Sigmoid colon (tissue), 7 donors: Measurements from ENCODE around the gene NTRK3. TPM values are rescaled to one million over a fixed set of nuclear protein-coding genes. Genes with fewer than 3 reads are reported as not detected.

Experiments
- DNase-seq: peaks from one replicate; pipeline ENCODE4 v3.0.0-alpha.2; 2019
- H3K27ac ChIP-seq, 4 donors: fragments of 200-600 bp; sonication (generic); one replicate each; pipeline ENCODE4 v1.5.1; 2016 to 2019; ENCODE audit warnings: mild to moderate bottlenecking in 1 of 4
- H3K27me3 ChIP-seq, 3 donors: fragments of 200-600 bp; sonication (generic); one replicate each; pipeline ENCODE4 v1.5.1; 2019; ENCODE audit warnings: mild to moderate bottlenecking in 1 of 3
- H3K36me3 ChIP-seq, 4 donors: fragments of 200-600 bp; sonication (generic); one replicate each; pipeline ENCODE4 v1.5.1; 2016 to 2019
- H3K4me1 ChIP-seq, 4 donors: fragments of 200-600 bp; sonication (generic); one replicate each; pipeline ENCODE4 v1.5.1; 2017 to 2019
- H3K4me3 ChIP-seq, 4 donors: fragments of 200-600 bp; sonication (generic); one replicate each; pipeline ENCODE4 v1.5.1; 2017 to 2019; ENCODE audit warnings: mild to moderate bottlenecking in 2 of 4, moderate library complexity in 1 of 4
- H3K9me3 ChIP-seq, 4 donors: fragments of 200-600 bp in 3 of 4; sonication (generic) in 3 of 4; one replicate each; pipeline versions ENCODE4 v1.5.1 to v1.6.1; 2013 to 2019
- EP300 ChIP-seq, 4 donors: sonication (generic); formaldehyde crosslinking; IDR thresholded peaks; one replicate each; pipeline ENCODE4 v1.6.1; 2017; ENCODE audit warnings: antibody characterized with exemption in 4 of 4
- POLR2A ChIP-seq, 2 donors: fragments of 450-650 bp; IDR thresholded peaks; one replicate each; pipeline ENCODE4 v1.6.1; 2016; ENCODE audit warnings: antibody characterized with exemption in 2 of 2, mild to moderate bottlenecking in 2 of 2, moderate library complexity in 2 of 2
- POLR2AphosphoS5 ChIP-seq, 4 donors: sonication (generic); formaldehyde crosslinking; IDR thresholded peaks; one replicate each; pipeline ENCODE4 v1.6.1; 2017; ENCODE audit warnings: antibody characterized with exemption in 4 of 4
- WGBS, 2 donors: extraction: QIAGEN DNeasy Blood & Tissue Kit; methylation state at CpG; one replicate each; pipeline ENCODE4 v1.1.7; 2013; 5-methylcytosine and 5-hydroxymethylcytosine counted together
- intact Hi-C: fragments of 100-400 bp; cut with DNase I; formaldehyde crosslinking; loops from one replicate; pipeline ENCODE4 v1.15.1; 2023
- polyA plus RNA-seq, 3 donors: library from polyadenylated mRNA; stranded (reverse); fragments of 200-250 nt; gene quantifications; one replicate each; pipeline ENCODE4 v1.2.3, GENCODE V29; 2013
- total RNA-seq, 4 donors: library from RNA; depleted of rRNA; stranded (reverse); fragments of >200 nt; gene quantifications; one replicate each; pipeline ENCODE4 v1.1.0, GENCODE V29; 2016
- TF ChIP-seq, protein P1 (sequence below), 4 experiments: fragments of 450-650 bp in 3 of 4; fragments of 200-600 bp in 1 of 4; IDR thresholded peaks; one replicate each; pipeline ENCODE4 v1.5.1; 2016 to 2019; ENCODE audit warnings: antibody characterized with exemption in 4 of 4, mild to moderate bottlenecking in 3 of 4, moderate library complexity in 2 of 4
- donor health status: healthy with polysubstance abuse.
- donor health status: Bipolar disorder and iron deficiency.
- donor health status: healthy.

The NTRK3 gene
- total and polyA plus RNA-seq, 7 donors = 1.1 to 13.0 (median 3.6) TPM; not detected in 2

GRCh38 chr15:88023914-88024313, 232.6 kb downstream of the NTRK3 start:
- WGBS, 2 donors = 83 to 93% methylated on average over 5 of the region's 5 CpGs
- no peak for TF ChIP-seq EP300 (IDR thresholded peaks at IDR 0.05)
- no peak for TF ChIP-seq POLR2AphosphoS5 (IDR thresholded peaks at IDR 0.05)
- no peak for TF ChIP-seq POLR2A (IDR thresholded peaks at IDR 0.05)
- TF ChIP-seq, protein P1, sequence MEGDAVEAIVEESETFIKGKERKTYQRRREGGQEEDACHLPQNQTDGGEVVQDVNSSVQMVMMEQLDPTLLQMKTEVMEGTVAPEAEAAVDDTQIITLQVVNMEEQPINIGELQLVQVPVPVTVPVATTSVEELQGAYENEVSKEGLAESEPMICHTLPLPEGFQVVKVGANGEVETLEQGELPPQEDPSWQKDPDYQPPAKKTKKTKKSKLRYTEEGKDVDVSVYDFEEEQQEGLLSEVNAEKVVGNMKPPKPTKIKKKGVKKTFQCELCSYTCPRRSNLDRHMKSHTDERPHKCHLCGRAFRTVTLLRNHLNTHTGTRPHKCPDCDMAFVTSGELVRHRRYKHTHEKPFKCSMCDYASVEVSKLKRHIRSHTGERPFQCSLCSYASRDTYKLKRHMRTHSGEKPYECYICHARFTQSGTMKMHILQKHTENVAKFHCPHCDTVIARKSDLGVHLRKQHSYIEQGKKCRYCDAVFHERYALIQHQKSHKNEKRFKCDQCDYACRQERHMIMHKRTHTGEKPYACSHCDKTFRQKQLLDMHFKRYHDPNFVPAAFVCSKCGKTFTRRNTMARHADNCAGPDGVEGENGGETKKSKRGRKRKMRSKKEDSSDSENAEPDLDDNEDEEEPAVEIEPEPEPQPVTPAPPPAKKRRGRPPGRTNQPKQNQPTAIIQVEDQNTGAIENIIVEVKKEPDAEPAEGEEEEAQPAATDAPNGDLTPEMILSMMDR (IDR thresholded peaks at IDR 0.05) = no peak
- Histone ChIP-seq H3K4me1 (no peaks in the 10 kb centered on the region), H3K27me3 (no peaks in the 10 kb centered on the region), H3K9me3 (no peaks in the 10 kb centered on the region), H3K36me3 (no peaks in the 10 kb centered on the region), H3K27ac (no peak overlapping the region), H3K4me3 (no peak overlapping the region)
- intact Hi-C loops = no loop called here
- no peak for DNase-seq

- H3K9me3 ChIP-seq = no peaks in the 10 kb centered on the region
- H3K36me3 ChIP-seq = no peaks in the 10 kb centered on the region
- no peaks in the 10 kb centered on the region for H3K27me3 ChIP-seq
- no peak for DNase-seq
- 39 to 64% methylated on average over 2 of the region's 2 CpGs for WGBS, 2 donors
- intact Hi-C loops = no loop called here
- TF ChIP-seq, protein P1 (IDR thresholded peaks at IDR 0.05) = no peak
- TF ChIP-seq POLR2A (IDR thresholded peaks at IDR 0.05) (no peak), POLR2AphosphoS5 (IDR thresholded peaks at IDR 0.05) (no peak), EP300 (IDR thresholded peaks at IDR 0.05) (no peak)
- H3K4me3 ChIP-seq = no peak overlapping the region
- no peak overlapping the region for H3K27ac ChIP-seq
- H3K4me1 ChIP-seq = no peaks in the 10 kb centered on the region
Measured at GRCh38 chr15:88022716-88023115, 233.8 kb downstream of the NTRK3 start.

DNA sequence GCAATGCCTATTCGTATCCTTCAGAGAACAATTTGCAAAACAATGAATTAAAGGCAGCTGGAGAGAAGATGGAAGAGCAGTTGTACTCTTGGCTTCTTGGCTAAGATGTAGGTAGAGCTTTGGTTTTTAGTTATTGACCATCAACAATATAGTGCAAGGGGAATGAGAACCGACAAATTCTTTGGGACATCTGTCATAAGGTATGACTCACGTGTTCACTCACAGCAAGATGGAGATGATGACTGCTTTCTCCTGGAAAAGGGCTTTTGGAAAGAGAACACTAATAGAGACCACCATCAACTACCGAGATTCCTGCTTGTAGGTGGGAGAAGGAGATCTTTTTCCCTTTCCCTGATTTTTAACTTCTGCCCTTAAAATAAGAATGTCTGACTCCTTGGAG, 234.9 kb downstream of the NTRK3 start:
- Histone ChIP-seq H3K36me3 (no peaks in the 10 kb centered on the region), H3K27ac (no peak overlapping the region), H3K4me1 (no peaks in the 10 kb centered on the region), H3K9me3 (no peaks in the 10 kb centered on the region), H3K4me3 (no peak overlapping the region), H3K27me3 (no peaks in the 10 kb centered on the region)
- intact Hi-C loops = no loop called here
- DNase-seq = no peak
- WGBS, 2 donors = 82 to 88% methylated on average over 4 of the region's 4 CpGs
- TF ChIP-seq EP300 (IDR thresholded peaks at IDR 0.05) (no peak), POLR2AphosphoS5 (IDR thresholded peaks at IDR 0.05) (no peak), POLR2A (IDR thresholded peaks at IDR 0.05) (no peak)
- TF ChIP-seq, protein P1 (IDR thresholded peaks at IDR 0.05) = no peak

- H3K4me3 ChIP-seq = no peak overlapping the region
- no peaks in the 10 kb centered on the region for H3K27me3 ChIP-seq
- H3K9me3 ChIP-seq = no peaks in the 10 kb centered on the region
- H3K27ac ChIP-seq = no peak overlapping the region
- 75 to 77% methylated on average over 3 of the region's 3 CpGs for WGBS, 2 donors
- no peak for DNase-seq
- intact Hi-C loops = no loop called here
- TF ChIP-seq POLR2A (IDR thresholded peaks at IDR 0.05) (no peak), EP300 (IDR thresholded peaks at IDR 0.05) (no peak), POLR2AphosphoS5 (IDR thresholded peaks at IDR 0.05) (no peak)
- TF ChIP-seq, protein P1 (IDR thresholded peaks at IDR 0.05) = no peak
- H3K4me1 ChIP-seq = no peaks in the 10 kb centered on the region
- no peaks in the 10 kb centered on the region for H3K36me3 ChIP-seq
Measured at GRCh38 chr15:88020806-88021205, 235.7 kb downstream of the NTRK3 start.

- Histone ChIP-seq H3K36me3 (no peaks in the 10 kb centered on the region), H3K4me1 (peaks cover 0 to 5% (median 0%) of the 10 kb centered on the region in 4 donors), H3K4me3 (no peak overlapping the region), H3K27me3 (no peaks in the 10 kb centered on the region), H3K27ac (no peak overlapping the region), H3K9me3 (no peaks in the 10 kb centered on the region)
- TF ChIP-seq EP300 (IDR thresholded peaks at IDR 0.05) = no peak
- intact Hi-C loops = no loop called here
- 51 to 74% methylated on average over 2 of the region's 2 CpGs for WGBS, 2 donors
- no peak for DNase-seq
Measured at GRCh38 chr15:88019656-88020055, 236.9 kb downstream of the NTRK3 start.
